Neural progenitor cell (in vitro differentiated cells): ENCODE measurements around the gene TRAPPC3.

Source experiments
- CTCF ChIP-seq: fragments of 200-600 bp; sonication (generic); IDR thresholded peaks from 2 replicates; pipeline ENCODE4 v1.5.1; 2017; ENCODE audit warnings: antibody characterized with exemption, mild to moderate bottlenecking
- EZH2 ChIP-seq: fragments of 200-600 bp; sonication (generic); IDR thresholded peaks from 2 replicates; pipeline ENCODE4 v1.6.1; 2017; ENCODE audit warnings: antibody characterized with exemption, mild to moderate bottlenecking, moderate library complexity

- TF ChIP-seq EZH2: no peak
- TF ChIP-seq CTCF: no peak
These were observed 28.5 kb upstream of the TRAPPC3 start for GRCh38 chr1:36177589-36178431.
